MCF 10A (cell line): ENCODE results near the gene RCOR1. TPM values are rescaled to one million over a fixed set of nuclear protein-coding genes. Genes with fewer than 3 reads are reported as not detected.

Source experiments
- BruUV-seq: library from RNA; stranded (reverse); fragments of 400-500 nt; replicated peaks from 2 replicates; lab custom pipeline; 2021; lab: Mats Ljungman, UMichigan
- CTCF ChIA-PET: fragments of 300-600 bp; sonication (Branson Sonifier 250); formaldehyde crosslinking; extraction: SDS; loops from one replicate; lab custom pipeline; 2021; ENCODE audit warnings: antibody characterized with exemption, inconsistent platforms; lab: Yijun Ruan, JAX
- POLR2A ChIA-PET: fragments of 300-600, 350-650 bp; sonication (Branson Sonifier 250); formaldehyde crosslinking; extraction: SDS; loops from one replicate; lab custom pipeline; 2020; ENCODE audit warnings: antibody characterized with exemption, inconsistent platforms; lab: Yijun Ruan, JAX
- DNase-seq: peaks from one replicate; pipeline ENCODE4 v3.0.0-alpha.2; 2018; ENCODE audit not compliant: unreplicated experiment
- H3K27ac Mint-ChIP-seq: one replicate; pipeline ENCODE4 v1.8.0; 2022; ENCODE audit warnings: mild to moderate bottlenecking, low read depth, mixed read lengths; ENCODE audit not compliant: unreplicated experiment
- H3K27me3 Mint-ChIP-seq: one replicate; pipeline ENCODE4 v1.8.0; 2022; ENCODE audit warnings: mixed read lengths; ENCODE audit not compliant: insufficient read depth, unreplicated experiment
- H3K36me3 Mint-ChIP-seq: one replicate; pipeline ENCODE4 v1.8.0; 2022; ENCODE audit warnings: mild to moderate bottlenecking, moderate library complexity, mixed read lengths; ENCODE audit not compliant: insufficient read depth, unreplicated experiment
- H3K4me1 Mint-ChIP-seq: one replicate; pipeline ENCODE4 v1.8.0; 2022; ENCODE audit warnings: mixed read lengths; ENCODE audit not compliant: insufficient read depth, unreplicated experiment
- H3K4me3 Mint-ChIP-seq: one replicate; pipeline ENCODE4 v1.8.0; 2022; ENCODE audit warnings: mild to moderate bottlenecking, moderate library complexity, mixed read lengths; ENCODE audit not compliant: unreplicated experiment
- H3K9me3 Mint-ChIP-seq: one replicate; pipeline ENCODE4 v1.8.0; 2022; ENCODE audit warnings: mixed read lengths; ENCODE audit not compliant: unreplicated experiment
- intact Hi-C: fragments of 100-400 bp; cut with micrococcal nuclease; formaldehyde crosslinking; loops from 2 replicates; pipeline ENCODE4 v1.14.1; 2022
- total RNA-seq: library from RNA; stranded (reverse); gene quantifications from 2 replicates; pipeline ENCODE4 v1.2.3, GENCODE V29; 2022
- TF ChIP-seq, protein P1 (sequence below): fragments of 200-600 bp; IDR thresholded peaks from one replicate; pipeline ENCODE4 v1.8.0; 2022; ENCODE audit warnings: antibody characterized with exemption, mild to moderate bottlenecking; ENCODE audit not compliant: unreplicated experiment

The RCOR1 gene
- total RNA-seq, 1 experiment from 2014 or later, result 45.6 TPM

DNA sequence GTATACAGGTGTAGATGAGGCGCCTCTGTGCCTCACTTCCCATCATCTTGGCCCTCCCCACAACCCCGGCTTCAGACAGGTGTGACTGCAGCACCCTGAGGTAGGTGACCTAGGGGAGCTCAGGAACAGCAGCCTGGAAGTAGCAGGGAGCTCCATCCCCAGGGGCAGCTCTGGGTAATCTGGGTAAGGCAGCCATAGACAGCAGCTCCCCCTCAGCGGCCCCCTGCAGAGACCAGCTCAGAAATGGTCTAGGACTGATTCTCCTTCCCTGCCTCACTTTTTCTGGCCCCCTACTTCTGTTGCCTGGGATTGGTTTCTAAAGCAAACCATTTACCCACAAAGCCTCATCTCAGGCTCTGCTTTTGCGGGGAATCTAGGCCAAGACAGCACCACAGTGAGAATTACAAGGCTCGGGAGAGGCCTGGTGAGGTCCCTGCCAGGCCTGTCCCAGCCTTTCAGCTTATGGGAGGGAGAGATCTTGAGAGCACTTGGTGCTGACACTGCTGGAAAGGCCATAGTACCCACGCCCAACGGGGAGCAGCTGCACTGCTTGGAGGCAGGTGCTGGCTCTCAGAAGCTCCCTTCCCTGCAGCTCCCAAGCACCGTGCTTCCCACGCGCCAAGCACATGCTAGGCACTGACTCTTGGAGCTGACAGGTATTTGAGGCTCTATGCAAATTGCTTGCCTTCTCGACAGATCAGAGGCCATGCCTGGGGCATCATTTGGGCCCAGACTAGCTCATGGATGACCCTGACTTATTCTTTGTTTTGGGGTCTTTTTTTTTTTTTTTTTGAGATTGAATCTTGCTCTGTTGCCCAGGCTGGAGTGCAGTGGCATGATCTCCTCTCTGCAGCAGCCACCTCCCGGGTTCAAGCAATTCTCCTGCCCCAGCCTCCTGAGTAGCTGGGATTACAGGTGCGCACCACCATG, 139.7 kb downstream of the RCOR1 start:
- H3K27ac Mint-ChIP-seq, result no peak overlapping the region
- peaks cover 67% of the 10 kb centered on the region for H3K36me3 Mint-ChIP-seq
- TF ChIP-seq, protein P1, sequence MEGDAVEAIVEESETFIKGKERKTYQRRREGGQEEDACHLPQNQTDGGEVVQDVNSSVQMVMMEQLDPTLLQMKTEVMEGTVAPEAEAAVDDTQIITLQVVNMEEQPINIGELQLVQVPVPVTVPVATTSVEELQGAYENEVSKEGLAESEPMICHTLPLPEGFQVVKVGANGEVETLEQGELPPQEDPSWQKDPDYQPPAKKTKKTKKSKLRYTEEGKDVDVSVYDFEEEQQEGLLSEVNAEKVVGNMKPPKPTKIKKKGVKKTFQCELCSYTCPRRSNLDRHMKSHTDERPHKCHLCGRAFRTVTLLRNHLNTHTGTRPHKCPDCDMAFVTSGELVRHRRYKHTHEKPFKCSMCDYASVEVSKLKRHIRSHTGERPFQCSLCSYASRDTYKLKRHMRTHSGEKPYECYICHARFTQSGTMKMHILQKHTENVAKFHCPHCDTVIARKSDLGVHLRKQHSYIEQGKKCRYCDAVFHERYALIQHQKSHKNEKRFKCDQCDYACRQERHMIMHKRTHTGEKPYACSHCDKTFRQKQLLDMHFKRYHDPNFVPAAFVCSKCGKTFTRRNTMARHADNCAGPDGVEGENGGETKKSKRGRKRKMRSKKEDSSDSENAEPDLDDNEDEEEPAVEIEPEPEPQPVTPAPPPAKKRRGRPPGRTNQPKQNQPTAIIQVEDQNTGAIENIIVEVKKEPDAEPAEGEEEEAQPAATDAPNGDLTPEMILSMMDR, result no peak
- intact Hi-C loops, result no loop called here
- H3K4me1 Mint-ChIP-seq, result no peaks in the 10 kb centered on the region
- H3K4me3 Mint-ChIP-seq, result no peak overlapping the region
- no peaks in the 10 kb centered on the region for H3K9me3 Mint-ChIP-seq
- DNase-seq, result no peak
- ChIA-PET CTCF (no interaction called here), POLR2A (interaction anchor here (0.6 to 1.3 kb wide), 2 partner anchors 8 to 142 kb away, joined by 3 read pairs; no protein-coding TSS in a partner anchor)
- H3K27me3 Mint-ChIP-seq, result no peaks in the 10 kb centered on the region
- no TSS peak for BruUV-seq

DNA sequence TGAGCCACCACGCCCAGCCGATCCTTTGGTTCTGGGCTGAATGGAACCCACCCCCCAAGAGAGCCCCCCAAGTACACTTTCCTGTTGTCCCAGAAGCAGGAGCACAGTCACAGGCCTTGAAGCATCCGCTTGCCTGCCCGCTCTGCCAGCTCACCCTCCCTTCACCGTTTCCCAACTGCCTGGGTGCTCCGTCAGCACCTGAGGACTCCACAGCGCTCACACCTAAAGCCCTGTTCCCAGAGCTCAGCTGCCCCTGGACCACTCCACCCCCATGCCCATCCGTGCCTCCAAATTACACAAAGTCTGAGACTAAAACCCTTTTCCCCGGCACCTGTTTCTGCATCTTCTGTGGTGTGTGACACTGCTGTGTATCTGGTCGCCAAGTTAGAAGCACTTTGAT, 140.5 kb downstream of the RCOR1 start:
- intact Hi-C loops, result no loop called here
- no peak overlapping the region for H3K4me3 Mint-ChIP-seq
- ChIA-PET POLR2A (no interaction called here), CTCF (no interaction called here)
- H3K27ac Mint-ChIP-seq, result no peak overlapping the region
- BruUV-seq, result no TSS peak
- TF ChIP-seq, protein P1, result no peak
- H3K27me3 Mint-ChIP-seq, result no peaks in the 10 kb centered on the region
- no peak for DNase-seq
- peaks cover 67% of the 10 kb centered on the region for H3K36me3 Mint-ChIP-seq
- no peaks in the 10 kb centered on the region for H3K9me3 Mint-ChIP-seq
- H3K4me1 Mint-ChIP-seq, result no peaks in the 10 kb centered on the region

DNA sequence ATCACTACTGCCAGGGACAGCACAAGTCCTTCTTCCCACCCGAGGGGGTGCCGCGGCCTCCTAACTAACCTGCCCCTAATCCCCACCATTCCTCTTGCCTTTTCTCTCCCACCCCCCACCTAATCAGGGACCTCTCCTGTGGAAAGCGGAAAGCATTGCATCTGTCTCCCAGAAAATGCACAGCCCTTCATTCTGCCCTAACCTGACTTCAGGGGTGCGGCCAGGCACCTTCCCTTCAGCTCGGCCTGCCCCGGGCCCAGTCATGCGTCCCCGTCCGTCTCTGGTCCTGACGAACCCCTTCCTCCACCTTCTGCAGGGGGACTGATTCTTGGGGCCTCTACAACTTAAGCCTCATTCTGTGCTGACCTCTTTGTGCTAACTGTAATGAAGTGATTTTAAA, 140.9 kb downstream of the RCOR1 start:
- H3K27ac Mint-ChIP-seq, result no peak overlapping the region
- CTCF ChIA-PET, result no interaction called here
- POLR2A ChIA-PET, result no interaction called here
- H3K36me3 Mint-ChIP-seq, result peaks cover 66% of the 10 kb centered on the region
- intact Hi-C loops, result no loop called here
- BruUV-seq, result no TSS peak
- no peak overlapping the region for H3K4me3 Mint-ChIP-seq
- TF ChIP-seq, protein P1, result no peak
- no peaks in the 10 kb centered on the region for H3K4me1 Mint-ChIP-seq
- no peak for DNase-seq
- H3K27me3 Mint-ChIP-seq, result no peaks in the 10 kb centered on the region
- no peaks in the 10 kb centered on the region for H3K9me3 Mint-ChIP-seq

DNA sequence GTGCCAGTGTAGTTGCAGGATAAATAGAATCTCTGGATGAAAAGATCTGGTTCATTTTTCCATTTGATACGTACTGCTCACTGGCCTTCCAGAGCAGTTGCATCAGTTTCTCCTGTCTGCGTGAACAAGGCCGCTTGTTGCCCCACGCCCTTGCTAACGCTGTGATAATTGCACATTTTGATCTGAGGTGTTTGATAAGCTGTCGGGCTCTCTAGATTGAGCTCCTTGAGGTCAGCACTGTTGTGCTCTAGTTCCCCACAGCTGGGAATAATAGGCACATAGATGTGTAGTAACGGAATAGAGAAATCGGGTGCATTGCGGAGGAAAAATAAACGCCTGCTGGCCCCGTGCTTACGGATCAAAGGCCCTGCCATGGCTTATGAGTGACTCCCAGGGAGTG, 142.0 kb downstream of the RCOR1 start:
- no TSS peak for BruUV-seq
- Mint-ChIP-seq H3K4me3 (no peak overlapping the region), H3K27ac (no peak overlapping the region), H3K36me3 (peaks cover 65% of the 10 kb centered on the region), H3K27me3 (no peaks in the 10 kb centered on the region), H3K9me3 (no peaks in the 10 kb centered on the region), H3K4me1 (no peaks in the 10 kb centered on the region)
- no peak for DNase-seq
- ChIA-PET CTCF (no interaction called here), POLR2A (interaction anchor here (0.6 to 0.7 kb wide), 3 partner anchors 12 to 458 kb away, joined by 3 to 6 read pairs (median 3); no protein-coding TSS in a partner anchor)
- intact Hi-C loops, result no loop called here
- TF ChIP-seq, protein P1, result no peak
